Lower leg skin (tissue), 4 donors: ENCODE measurements around the gene FAM219B. TPM values are rescaled to one million over a fixed set of nuclear protein-coding genes. Genes with fewer than 3 reads are reported as not detected.

Experiments
- DNase-seq, 2 donors: peaks; one replicate each; pipeline ENCODE4 v3.0.0-alpha.2; 2019; ENCODE audit warnings: low spot score in 2 of 2
- H3K4me3 ChIP-seq: fragments of 200-600 bp; sonication (generic); 2 replicates; pipeline ENCODE4 v1.5.1; 2017; ENCODE audit warnings: mild to moderate bottlenecking, low read depth; ENCODE audit not compliant: poor library complexity, severe bottlenecking
- POLR2A ChIP-seq, 2 donors: fragments of 450-650 bp; IDR thresholded peaks; one replicate each; pipeline ENCODE4 v1.6.1; 2016 to 2017; ENCODE audit warnings: antibody characterized with exemption in 2 of 2, mild to moderate bottlenecking in 1 of 2, moderate library complexity in 1 of 2
- WGBS, 2 donors: methylation state at CpG; one replicate each; pipeline ENCODE4 v1.1.5; 2018; 5-methylcytosine and 5-hydroxymethylcytosine counted together
- intact Hi-C: fragments of 100-400 bp; cut with DNase I; formaldehyde crosslinking; loops from one replicate; pipeline ENCODE4 v1.15.0; 2023; ENCODE audit warnings: low total_unique reads
- total RNA-seq, 4 donors: library from RNA; depleted of rRNA; stranded (reverse); fragments of >200 nt; gene quantifications; one replicate each; pipeline ENCODE4 v1.1.0, GENCODE V29; 2016
- TF ChIP-seq, protein P1 (sequence below), 3 donors: fragments of 450-650 bp; IDR thresholded peaks; one replicate each; pipeline ENCODE4 v1.5.1; 2016; ENCODE audit warnings: antibody characterized with exemption in 3 of 3, mild to moderate bottlenecking in 3 of 3, moderate library complexity in 2 of 3

FAM219B gene, protein sequence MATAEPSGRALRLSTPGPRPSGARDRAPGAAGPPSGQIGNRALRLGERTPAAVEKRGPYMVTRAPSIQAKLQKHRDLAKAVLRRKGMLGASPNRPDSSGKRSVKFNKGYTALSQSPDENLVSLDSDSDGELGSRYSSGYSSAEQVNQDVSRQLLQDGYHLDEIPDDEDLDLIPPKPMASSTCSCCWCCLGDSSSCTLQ
- 10 to 100 TPM; 60.3 to 72.6 (median 67.5) TPM for total RNA-seq

DNA sequence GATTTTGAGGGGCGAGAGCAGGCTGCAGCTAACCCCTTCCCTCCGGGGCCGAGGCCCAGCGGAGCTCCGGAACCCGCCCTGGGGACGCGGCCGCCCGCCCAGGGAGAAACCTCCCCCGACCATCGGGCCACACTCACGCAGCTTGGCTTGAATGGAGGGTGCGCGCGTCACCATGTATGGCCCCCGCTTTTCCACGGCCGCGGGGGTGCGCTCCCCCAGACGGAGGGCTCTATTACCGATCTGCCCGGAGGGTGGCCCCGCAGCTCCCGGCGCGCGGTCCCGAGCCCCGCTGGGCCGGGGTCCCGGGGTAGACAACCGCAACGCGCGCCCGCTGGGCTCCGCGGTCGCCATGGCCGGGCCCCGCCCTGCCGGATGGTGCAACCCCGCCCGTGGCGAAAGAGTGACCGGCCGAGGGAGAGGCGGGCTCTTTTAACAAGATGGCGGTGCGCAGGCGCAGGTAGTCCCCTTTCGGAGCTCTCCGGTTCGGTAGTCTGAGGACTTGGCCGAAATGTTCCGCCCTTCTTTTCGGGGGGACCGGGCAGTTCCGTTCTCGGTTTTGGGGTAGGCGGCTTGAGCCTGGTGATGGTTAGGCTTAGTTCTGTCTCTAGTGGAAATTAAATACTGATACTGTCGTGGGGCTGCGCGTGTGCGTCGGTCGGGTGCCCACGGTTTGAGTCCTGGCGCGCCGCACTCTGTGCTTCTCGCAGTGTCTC is at the start of gene FAM219B:
TSS of gene FAM219B (minus strand) at position 402 of the 713 bp plus-strand sequence. CDS start at position 351, 51 bp downstream.
- WGBS, 2 donors: 1 to 2% methylated on average over 28 to 29 of the region's 74 CpGs
- intact Hi-C loops: no loop called here

DNA sequence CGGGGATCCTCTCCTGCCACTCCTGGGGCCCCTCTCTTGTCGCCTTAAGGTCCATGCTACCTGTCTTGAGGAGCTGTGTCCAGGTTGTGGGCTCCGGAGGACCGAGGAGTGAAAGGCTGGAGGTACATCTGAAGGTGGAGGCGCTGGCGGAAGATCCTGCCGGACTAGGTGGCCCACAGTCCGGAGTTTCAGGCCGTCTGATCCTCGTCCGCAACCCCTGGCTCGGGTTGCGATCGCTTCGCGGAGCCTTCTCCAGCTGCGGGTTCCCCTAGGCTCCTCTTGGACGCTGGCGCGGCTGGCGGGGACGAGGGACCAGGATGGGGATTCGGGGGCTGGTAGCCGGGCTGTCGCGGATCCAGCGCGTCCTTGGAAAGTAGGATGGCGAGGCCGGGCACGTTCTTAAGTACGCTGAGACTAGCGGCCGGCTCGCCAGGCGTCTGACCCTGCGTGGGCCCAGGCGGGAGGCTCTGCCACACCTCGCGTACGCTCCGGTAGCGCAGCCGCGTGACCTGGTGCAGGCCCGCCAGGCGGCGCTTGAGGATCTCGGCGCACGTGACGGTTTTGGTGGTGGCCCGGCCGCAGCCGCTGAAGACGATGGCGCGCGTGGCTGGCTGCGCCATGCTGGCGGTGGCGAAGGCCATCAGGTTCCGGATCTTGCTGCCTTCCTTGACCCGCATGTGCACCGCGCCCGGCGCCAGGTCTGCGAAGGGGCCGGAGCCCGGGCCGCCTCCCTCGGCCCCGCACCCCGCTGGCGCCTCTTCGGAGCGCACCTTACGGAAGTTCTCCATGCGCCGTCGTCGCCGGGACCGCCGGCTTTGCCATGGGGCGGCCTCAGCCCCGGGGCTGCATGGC is 49.4 kb upstream of the FAM219B start:
- peak; percentile 78 to 96 for DNase-seq
- 39 to 81% methylated on average over 15 to 32 of the region's 88 CpGs for WGBS, 2 donors
- intact Hi-C loops: no loop called here
- no peak for TF ChIP-seq POLR2A (IDR thresholded peaks at IDR 0.05)
- TF ChIP-seq, protein P1, sequence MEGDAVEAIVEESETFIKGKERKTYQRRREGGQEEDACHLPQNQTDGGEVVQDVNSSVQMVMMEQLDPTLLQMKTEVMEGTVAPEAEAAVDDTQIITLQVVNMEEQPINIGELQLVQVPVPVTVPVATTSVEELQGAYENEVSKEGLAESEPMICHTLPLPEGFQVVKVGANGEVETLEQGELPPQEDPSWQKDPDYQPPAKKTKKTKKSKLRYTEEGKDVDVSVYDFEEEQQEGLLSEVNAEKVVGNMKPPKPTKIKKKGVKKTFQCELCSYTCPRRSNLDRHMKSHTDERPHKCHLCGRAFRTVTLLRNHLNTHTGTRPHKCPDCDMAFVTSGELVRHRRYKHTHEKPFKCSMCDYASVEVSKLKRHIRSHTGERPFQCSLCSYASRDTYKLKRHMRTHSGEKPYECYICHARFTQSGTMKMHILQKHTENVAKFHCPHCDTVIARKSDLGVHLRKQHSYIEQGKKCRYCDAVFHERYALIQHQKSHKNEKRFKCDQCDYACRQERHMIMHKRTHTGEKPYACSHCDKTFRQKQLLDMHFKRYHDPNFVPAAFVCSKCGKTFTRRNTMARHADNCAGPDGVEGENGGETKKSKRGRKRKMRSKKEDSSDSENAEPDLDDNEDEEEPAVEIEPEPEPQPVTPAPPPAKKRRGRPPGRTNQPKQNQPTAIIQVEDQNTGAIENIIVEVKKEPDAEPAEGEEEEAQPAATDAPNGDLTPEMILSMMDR (IDR thresholded peaks at IDR 0.05): no peak
- H3K4me3 ChIP-seq: peak overlapping the region; percentile 38

More for the DNA sequence above, at the start of gene FAM219B:
- TF ChIP-seq, protein P1 (IDR thresholded peaks at IDR 0.05): no peak
- peak in 1 of 2 donors; percentile 15 for TF ChIP-seq POLR2A (IDR thresholded peaks at IDR 0.05)
- H3K4me3 ChIP-seq: peak within 1 kb of the TSS; percentile 76
- peak; percentile 88 to 98 for DNase-seq

DNA sequence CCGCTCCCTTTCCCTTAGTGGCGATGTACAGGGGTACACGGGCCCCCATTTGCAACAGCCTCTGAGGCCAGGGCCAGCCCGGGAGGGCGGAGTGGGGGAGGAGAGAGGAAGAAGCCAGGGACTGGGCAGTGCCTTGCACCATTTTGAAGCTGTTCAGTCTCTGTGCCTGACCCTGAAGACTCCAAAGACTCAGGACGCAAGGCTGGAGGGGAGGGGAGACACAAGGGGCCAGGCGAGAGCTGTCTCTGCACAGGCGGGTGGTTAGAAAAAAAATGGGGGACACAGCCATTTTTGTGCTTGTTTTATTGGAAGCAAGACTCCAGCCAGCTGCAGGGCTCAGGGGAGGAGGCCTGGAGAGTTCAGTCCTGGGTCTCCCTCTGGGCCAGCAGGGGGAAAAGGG is 48.4 kb upstream of the FAM219B start:
- H3K4me3 ChIP-seq: no peak overlapping the region
- no peak for DNase-seq
- intact Hi-C loops: no loop called here
- 78 to 89% methylated on average over 8 of the region's 8 CpGs for WGBS, 2 donors
- TF ChIP-seq POLR2A (IDR thresholded peaks at IDR 0.05): no peak
- TF ChIP-seq, protein P1 (IDR thresholded peaks at IDR 0.05): no peak

DNA sequence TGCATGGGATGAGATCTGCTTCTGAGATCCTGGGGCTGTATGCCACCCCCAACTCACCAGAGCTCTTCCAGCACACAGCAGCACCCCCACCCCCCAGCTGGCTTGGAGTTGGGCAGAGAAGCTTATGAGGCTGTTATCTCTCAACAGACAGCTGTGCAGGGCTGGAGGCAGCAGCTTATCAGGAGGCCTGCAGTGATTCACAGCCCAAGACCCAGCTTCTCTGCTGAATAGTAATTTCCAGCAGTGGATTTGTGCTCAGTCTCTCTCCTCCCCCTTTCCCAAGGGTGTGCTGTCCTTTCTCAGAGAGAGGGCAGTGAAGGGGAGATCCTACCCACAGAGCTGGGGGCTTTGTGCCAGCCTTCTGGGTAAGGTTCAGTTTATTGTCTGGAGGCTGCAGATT is 47.9 kb upstream of the FAM219B start:
- no peak overlapping the region for H3K4me3 ChIP-seq
- no peak for DNase-seq
- intact Hi-C loops: loop anchor here (5.0 kb wide), 1 partner anchor 172 kb away; the partner anchor contains the start of gene CSK
- no peak for TF ChIP-seq POLR2A (IDR thresholded peaks at IDR 0.05)
- TF ChIP-seq, protein P1 (IDR thresholded peaks at IDR 0.05): no peak

DNA sequence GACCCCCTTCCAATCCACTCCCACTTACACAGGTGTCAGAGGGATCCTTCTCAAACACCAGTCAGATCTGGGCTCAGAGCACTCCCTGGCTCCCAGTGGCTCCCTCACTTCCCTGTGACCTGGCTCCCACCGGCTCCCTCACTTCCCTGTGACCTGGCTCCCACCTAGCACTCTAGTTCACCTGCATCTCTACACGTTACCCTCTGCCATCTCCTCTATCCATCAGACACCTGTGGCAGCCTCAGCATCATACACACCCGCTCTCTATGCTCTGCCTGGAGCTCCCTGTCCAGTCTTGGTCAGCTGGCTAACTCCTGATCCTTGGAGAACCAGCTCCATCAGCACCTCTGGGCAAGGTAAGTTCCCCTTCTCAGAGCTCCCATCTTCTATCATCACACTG is 44.4 kb upstream of the FAM219B start:
- DNase-seq: no peak
- intact Hi-C loops: loop anchor here (5.0 kb wide), 1 partner anchor 169 kb away; the partner anchor contains the start of gene CSK
- no peak overlapping the region for H3K4me3 ChIP-seq
- no peak for TF ChIP-seq POLR2A (IDR thresholded peaks at IDR 0.05)
- TF ChIP-seq, protein P1 (IDR thresholded peaks at IDR 0.05): no peak
- 69 to 72% methylated on average over 3 of the region's 3 CpGs for WGBS, 2 donors
